ENCODE measurements around the gene RNF8.
A peak's percentile ranks its signal among the peaks of the same experiment; 100 is the strongest.

RNF8 gene

GRCh38 chr6:37371154-37372083, 17.6 kb downstream of the RNF8 start:
- TF ChIP-seq CTCF (IDR thresholded peaks at IDR 0.05; ENCODE audit: insufficient read depth, low read depth, low read length, missing control alignments): no peak
- no peak overlapping the region for H3K4me3 ChIP-seq (ENCODE audit: low read depth, low read length)
- no peak for DNase-seq (ENCODE audit: low read depth)

GRCh38 chr6:37372116-37372515, 18.3 kb downstream of the RNF8 start:
- no peak for TF ChIP-seq CTCF (IDR thresholded peaks at IDR 0.05; ENCODE audit: insufficient read depth, low read depth, low read length, missing control alignments)
- H3K4me3 ChIP-seq (ENCODE audit: low read depth, low read length): no peak overlapping the region
- no peak for DNase-seq (ENCODE audit: low read depth)

- TF ChIP-seq CTCF (IDR thresholded peaks at IDR 0.05; ENCODE audit: insufficient read depth, low read depth, low read length, missing control alignments): no peak
- no peak for DNase-seq (ENCODE audit: low read depth)
- H3K4me3 ChIP-seq (ENCODE audit: low read depth, low read length): no peak overlapping the region
Observed at GRCh38 chr6:37373822-37374471, 20.2 kb downstream of the RNF8 start.

GRCh38 chr6:37375376-37375775, 21.6 kb downstream of the RNF8 start:
- H3K4me3 ChIP-seq (ENCODE audit: low read depth, low read length): no peak overlapping the region
- no peak for TF ChIP-seq CTCF (IDR thresholded peaks at IDR 0.05; ENCODE audit: insufficient read depth, low read depth, low read length, missing control alignments)

GRCh38 chr6:37376078-37376743, 22.4 kb downstream of the RNF8 start:
- no peak overlapping the region for H3K4me3 ChIP-seq (ENCODE audit: low read depth, low read length)
- DNase-seq (ENCODE audit: low read depth): no peak
- TF ChIP-seq CTCF (IDR thresholded peaks at IDR 0.05; ENCODE audit: insufficient read depth, low read depth, low read length, missing control alignments): no peak

More at GRCh38 chr6:37375376-37375775, 21.6 kb downstream of the RNF8 start:
- no peak for DNase-seq (ENCODE audit: low read depth)

GRCh38 chr6:37381579-37381978, 27.8 kb downstream of the RNF8 start:
- DNase-seq (ENCODE audit: low read depth): peak; percentile 83
- TF ChIP-seq CTCF (IDR thresholded peaks at IDR 0.05; ENCODE audit: insufficient read depth, low read depth, low read length, missing control alignments): peak; percentile 67
- no peak overlapping the region for H3K4me3 ChIP-seq (ENCODE audit: low read depth, low read length)

All from GM12865 (cell line).